A673 (cell line): ENCODE data around the gene TEN1. TPM values are rescaled to one million over a fixed set of nuclear protein-coding genes. Genes with fewer than 3 reads are reported as not detected.

Source experiments
- Bru-seq: library from RNA; stranded (reverse); fragments of 400-500 nt; gene quantifications from one replicate; lab custom pipeline; 2021; lab: Mats Ljungman, UMichigan
- BruChase-seq, 2 experiments: library from RNA; stranded (reverse); fragments of 400-500 nt; gene quantifications; one replicate each; lab custom pipeline; 2021; lab: Mats Ljungman, UMichigan
- BruUV-seq: library from RNA; stranded (reverse); fragments of 400-500 nt; replicated peaks from 2 replicates; lab custom pipeline; 2021; lab: Mats Ljungman, UMichigan
- CTCF ChIA-PET: fragments of 300-600 bp; sonication (Branson Sonifier 250); formaldehyde crosslinking; loops from one replicate; lab custom pipeline; 2022; ENCODE audit warnings: antibody characterized with exemption; lab: Charles Lee
- POLR2A ChIA-PET: fragments of 300-600 bp; sonication (Branson Sonifier 250); formaldehyde crosslinking; loops from one replicate; lab custom pipeline; 2022; ENCODE audit warnings: antibody characterized with exemption; ENCODE audit not compliant: low non-redundant PET; lab: Charles Lee
- DNase-seq: peaks from one replicate; pipeline ENCODE4 v3.0.0-alpha.2; 2015; ENCODE audit warnings: low spot score
- H3K27ac ChIP-seq: fragments of 200-600 bp; sonication (generic); 2 replicates; pipeline ENCODE4 v1.5.1; 2016; ENCODE audit warnings: mixed run types, low read depth, mild to moderate bottlenecking, mixed read lengths, antibody characterized with exemption, low read length; ENCODE audit not compliant: poor library complexity, severe bottlenecking
- H3K27me3 ChIP-seq: fragments of 200-600 bp; sonication (generic); replicated peaks from 2 replicates; pipeline ENCODE4 v1.6.1; 2017; ENCODE audit warnings: mixed run types, low read depth, mild to moderate bottlenecking, mixed read lengths, antibody characterized with exemption, low read length; ENCODE audit not compliant: insufficient read depth, poor library complexity
- H3K36me3 ChIP-seq: fragments of 200-600 bp; sonication (generic); 2 replicates; pipeline ENCODE4 v1.6.1; 2016; ENCODE audit warnings: mixed run types, mild to moderate bottlenecking, mixed read lengths, antibody characterized with exemption, low read length; ENCODE audit not compliant: insufficient read depth, poor library complexity, severe bottlenecking
- H3K4me1 ChIP-seq: fragments of 200-600 bp; sonication (generic); 2 replicates; pipeline ENCODE4 v1.6.1; 2017; ENCODE audit warnings: mixed run types, mild to moderate bottlenecking, mixed read lengths, antibody characterized with exemption, low read length; ENCODE audit not compliant: insufficient read depth, poor library complexity, severe bottlenecking
- H3K4me3 ChIP-seq: fragments of 200-600 bp; sonication (generic); 2 replicates; pipeline ENCODE4 v1.5.1; 2016; ENCODE audit warnings: low read depth, mixed run types, mild to moderate bottlenecking, mixed read lengths, low read length; ENCODE audit not compliant: poor library complexity, severe bottlenecking
- H3K9me3 ChIP-seq: fragments of 200-600 bp; sonication (generic); 2 replicates; pipeline ENCODE4 v1.6.1; 2016; ENCODE audit warnings: mixed run types, low read depth, mild to moderate bottlenecking, mixed read lengths, antibody characterized with exemption, low read length; ENCODE audit not compliant: poor library complexity, severe bottlenecking
- CTCF ChIP-seq: fragments of 300-800, 200-600 bp; sonication (generic); conservative IDR thresholded peaks from 2 replicates; pipeline ENCODE4 v1.5.1; 2017; ENCODE audit warnings: low read depth, mild to moderate bottlenecking, antibody characterized with exemption, low read length, moderate library complexity, mixed read lengths
- EZH2 ChIP-seq: fragments of 200-600 bp; sonication (generic); IDR thresholded peaks from 2 replicates; pipeline ENCODE4 v1.6.1; 2017; ENCODE audit warnings: borderline replicate concordance, low read depth, mild to moderate bottlenecking, mixed read lengths, antibody characterized with exemption, low read length; ENCODE audit not compliant: poor library complexity, severe bottlenecking
- intact Hi-C: fragments of 100-400 bp; cut with micrococcal nuclease; formaldehyde crosslinking; loops from one replicate; pipeline ENCODE4 v1.10.0; 2022; ENCODE audit not compliant: unreplicated experiment
- long read RNA-seq: library from polyadenylated mRNA; stranded (forward); transcript quantifications from one replicate; pipeline ENCODE4 v2.0.0, GENCODE V29; 2022
- total RNA-seq: library from RNA; stranded (reverse); gene quantifications from 2 replicates; pipeline ENCODE4 v1.2.3, GENCODE V29; 2021

TEN1 gene
- total RNA-seq (13.3 and 16.2 TPM in 2 replicates), Bru-seq, nascent RNA (percentile 47 among the genes with signal in this experiment), BruChase-seq, experiment 1, labeled RNA remaining after a 2-hour chase (percentile 65 among the genes with signal in this experiment), BruChase-seq, experiment 2, labeled RNA remaining after a 6-hour chase (percentile 74 among the genes with signal in this experiment)
- long read RNA-seq, transcript TEN1-201 (4 exons, 994 nt): major isoform, 21 of 21 reads
- long read RNA-seq, partial matches to known transcripts: 0 of 21 reads
- long read RNA-seq, other reads (novel, unspliced or antisense): 0 of 21 reads

DNA sequence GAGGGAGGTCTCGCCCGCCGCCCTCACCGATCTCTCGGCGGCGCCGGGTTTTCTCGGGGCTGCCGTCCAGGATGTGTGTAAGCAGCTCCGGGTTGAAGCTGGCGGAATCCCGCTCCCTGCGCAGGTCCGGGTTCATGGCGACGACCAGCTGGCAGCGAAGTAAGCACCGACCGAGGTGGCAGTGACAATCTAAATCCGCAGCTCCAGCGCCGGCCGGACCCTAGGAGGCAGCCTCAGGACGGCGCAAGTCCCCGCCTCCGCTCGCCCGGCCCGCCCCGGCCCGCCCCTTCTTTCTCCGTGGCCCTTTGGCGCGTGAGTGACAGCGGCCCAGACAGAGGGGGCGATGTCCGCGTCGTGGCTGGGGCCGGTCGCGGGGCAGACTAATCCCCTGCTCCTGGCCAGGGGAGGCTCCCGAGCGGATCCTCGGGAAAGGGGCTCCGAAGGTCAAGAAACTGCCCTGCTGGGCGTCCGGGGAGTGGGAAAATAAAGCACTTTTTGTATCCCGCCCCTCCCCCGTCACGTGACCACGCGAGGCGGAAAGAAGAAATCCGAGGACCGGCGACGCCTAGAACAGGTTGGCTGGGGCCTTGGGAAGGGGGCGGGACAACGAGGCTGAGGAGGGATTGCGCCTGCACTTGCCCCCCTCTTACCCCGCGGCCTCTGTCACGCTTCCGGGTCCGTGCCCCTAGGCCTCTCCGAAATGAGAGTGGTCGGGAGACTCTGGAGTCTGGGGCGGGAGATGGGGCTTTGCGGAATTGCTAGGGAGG lies at the start of gene TEN1, which contains the start of gene ACOX1:
TSS of gene TEN1 (plus strand) at position 303 of the 767 bp plus-strand sequence. CDS start 6,953 bp downstream, outside the sequence.
TSS of gene ACOX1 (minus strand) at position 229 of the 767 bp plus-strand sequence. CDS start at position 136, 93 bp downstream.
- peak within 1 kb of the TSS; percentile 95 for H3K27ac ChIP-seq
- peaks cover 26% of the 10 kb centered on the region for H3K4me1 ChIP-seq
- intact Hi-C loops: loop anchor here (1.0 kb wide), 1 partner anchor 124 kb away; the partner anchor contains the start of gene EXOC7
- H3K36me3 ChIP-seq: no peaks in the 10 kb centered on the region
- TF ChIP-seq CTCF (peak; percentile 43), EZH2 (no peak)
- no peaks in the 10 kb centered on the region for H3K27me3 ChIP-seq
- peak; percentile 98 for DNase-seq
- no peaks in the 10 kb centered on the region for H3K9me3 ChIP-seq
- H3K4me3 ChIP-seq: peak within 1 kb of the TSS; percentile 66
- no TSS peak for BruUV-seq
- ChIA-PET POLR2A (no interaction called here), CTCF (interaction anchor here (1.2 kb wide), 1 partner anchor 123 kb away, joined by 4 read pairs; the partner anchor contains the start of gene WBP2)

DNA sequence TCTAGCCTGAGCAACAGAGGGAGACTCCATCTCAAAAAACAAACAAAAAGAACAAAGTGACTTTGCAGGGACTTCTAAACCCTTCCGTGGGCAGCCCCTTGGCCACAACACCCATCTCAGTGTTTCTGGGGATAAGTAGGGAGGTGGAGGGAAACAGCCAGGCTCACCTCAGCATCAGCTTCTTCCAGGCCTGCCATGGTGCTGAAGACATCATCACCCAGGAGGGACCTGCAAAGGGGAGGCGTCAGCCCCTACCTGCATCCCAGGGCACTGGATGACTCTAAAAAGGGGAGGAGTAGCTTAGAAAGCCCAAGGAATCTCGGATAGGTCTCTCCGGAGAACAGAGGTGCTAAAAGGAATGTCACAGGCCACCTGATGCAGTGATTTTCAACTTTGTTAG lies 48.0 kb upstream of the TEN1 start:
- H3K27me3 ChIP-seq: no peaks in the 10 kb centered on the region
- no TSS peak for BruUV-seq
- H3K4me1 ChIP-seq: no peaks in the 10 kb centered on the region
- POLR2A ChIA-PET: no interaction called here
- no peak overlapping the region for H3K4me3 ChIP-seq
- intact Hi-C loops: no loop called here
- H3K27ac ChIP-seq: no peak overlapping the region
- TF ChIP-seq EZH2 (no peak), CTCF (no peak)
- CTCF ChIA-PET: no interaction called here
- no peak for DNase-seq
- H3K36me3 ChIP-seq: peaks cover 6% of the 10 kb centered on the region
- H3K9me3 ChIP-seq: no peaks in the 10 kb centered on the region

GRCh38 chr17:75932852-75933251 lies 46.2 kb upstream of the TEN1 start:
- no peaks in the 10 kb centered on the region for H3K36me3 ChIP-seq
- BruUV-seq: no TSS peak
- POLR2A ChIA-PET: no interaction called here
- no peaks in the 10 kb centered on the region for H3K27me3 ChIP-seq
- no peaks in the 10 kb centered on the region for H3K9me3 ChIP-seq
- no peak overlapping the region for H3K27ac ChIP-seq
- H3K4me1 ChIP-seq: no peaks in the 10 kb centered on the region
- DNase-seq: no peak
- TF ChIP-seq EZH2 (no peak), CTCF (no peak)
- intact Hi-C loops: no loop called here
- CTCF ChIA-PET: interaction anchor here (0.5 kb wide), 1 partner anchor 244 kb away, joined by 5 read pairs; no protein-coding TSS in a partner anchor
- no peak overlapping the region for H3K4me3 ChIP-seq
